NCI-H2107 treated with DMSO at 0.1 percent for 48 hours (cell line): Measurements from ENCODE around the gene FARSA.
"Not testable (repeated sequence)": the region's sequence is repeated elsewhere in the genome, so short reads cannot be mapped to it uniquely, and the experiment has no call there.

ENCODE experiments used
- DNase-seq: peaks from one replicate; lab custom pipeline; 2025; ENCODE audit not compliant: unreplicated experiment; lab: John Stamatoyannopoulos, UW

The FARSA gene

GRCh38 chr19:12954612-12954962, 21.1 kb upstream of the FARSA start:
- no peak for DNase-seq

GRCh38 chr19:12953799-12954611, 20.5 kb upstream of the FARSA start:
- no peak for DNase-seq

GRCh38 chr19:12953138-12953798, 19.8 kb upstream of the FARSA start:
- DNase-seq = no peak

GRCh38 chr19:12952488-12953137, 19.1 kb upstream of the FARSA start:
- DNase-seq = no peak

- DNase-seq = not testable (repeated sequence)
Observed at GRCh38 chr19:12952050-12952449, 18.5 kb upstream of the FARSA start.

- DNase-seq = no peak
Observed at GRCh38 chr19:12949363-12950283, 16.1 kb upstream of the FARSA start.

- DNase-seq = no peak
Observed at GRCh38 chr19:12948612-12949362, 15.3 kb upstream of the FARSA start.

GRCh38 chr19:12947702-12948611, 14.4 kb upstream of the FARSA start:
- no peak for DNase-seq

- no peak for DNase-seq
Observed at GRCh38 chr19:12946731-12947496, 13.4 kb upstream of the FARSA start.

- no peak for DNase-seq
Observed at GRCh38 chr19:12946092-12946721, 12.7 kb upstream of the FARSA start.

GRCh38 chr19:12945479-12946091, 12.1 kb upstream of the FARSA start, which contains the start of gene RAD23A:
Gene RAD23A (plus strand): TSS chr19:12945862. CDS start chr19:12945949, 87 bp downstream.
- DNase-seq = peak; percentile 83

GRCh38 chr19:12944104-12944674, 10.7 kb upstream of the FARSA start:
- no peak for DNase-seq

- no peak for DNase-seq
Observed at GRCh38 chr19:12943437-12944044, 10.0 kb upstream of the FARSA start.

GRCh38 chr19:12940897-12941296, 7.4 kb upstream of the FARSA start:
- no peak for DNase-seq

- DNase-seq = no peak
Observed at GRCh38 chr19:12939975-12940423, 6.5 kb upstream of the FARSA start.

- DNase-seq = no peak
Observed at GRCh38 chr19:12938779-12939601, 5.5 kb upstream of the FARSA start.
